HG03469 (cell line): ENCODE data around the gene CDC27.
"Not testable (repeated sequence)": the region's sequence is repeated elsewhere in the genome, so short reads cannot be mapped to it uniquely, and the experiment has no call there.

Experiments used
- ATAC-seq: cut with Tn5 transposase; IDR thresholded peaks from one replicate; pipeline ENCODE4 v1.9.1; 2021; ENCODE audit warnings: mild to moderate bottlenecking, moderate library complexity, moderate number of reproducible peaks; ENCODE audit not compliant: unreplicated experiment

CDC27 gene

GRCh38 chr17:47197821-47198220 is 8.7 kb upstream of the CDC27 start:
- ATAC-seq: no peak

- ATAC-seq: no peak
These were observed 4.9 kb upstream of the CDC27 start for GRCh38 chr17:47193931-47194511.

GRCh38 chr17:47192554-47192953 is 3.5 kb upstream of the CDC27 start:
- no peak for ATAC-seq

- ATAC-seq: no peak
These were observed 1.7 kb upstream of the CDC27 start for GRCh38 chr17:47190770-47191169.

- no peak for ATAC-seq
These were observed 1.1 kb upstream of the CDC27 start for GRCh38 chr17:47190243-47190642.

- ATAC-seq: no peak
These were observed 690 bp upstream of the CDC27 start for GRCh38 chr17:47189732-47190237.

- ATAC-seq: no peak
These were observed 722 bp downstream of the CDC27 start for GRCh38 chr17:47188271-47188875.

- ATAC-seq: no peak
These were observed 4.4 kb downstream of the CDC27 start for GRCh38 chr17:47184681-47185080.

GRCh38 chr17:47180988-47181387 is 8.1 kb downstream of the CDC27 start:
- ATAC-seq: not testable (repeated sequence)

- ATAC-seq: no peak
These were observed 8.8 kb downstream of the CDC27 start for GRCh38 chr17:47180337-47180736.

GRCh38 chr17:47179141-47179540 is 10.0 kb downstream of the CDC27 start:
- no peak for ATAC-seq

GRCh38 chr17:47177261-47177660 is 11.8 kb downstream of the CDC27 start:
- no peak for ATAC-seq

- ATAC-seq: no peak
These were observed 12.7 kb downstream of the CDC27 start for GRCh38 chr17:47176389-47176826.

GRCh38 chr17:47174823-47175222 is 14.3 kb downstream of the CDC27 start:
- ATAC-seq: not testable (repeated sequence)

- ATAC-seq: no peak
These were observed 16.2 kb downstream of the CDC27 start for GRCh38 chr17:47172696-47173565.

GRCh38 chr17:47170710-47171109 is 18.4 kb downstream of the CDC27 start:
- ATAC-seq: no peak

GRCh38 chr17:47168896-47169295 is 20.2 kb downstream of the CDC27 start:
- ATAC-seq: not testable (repeated sequence)

- not testable (repeated sequence) for ATAC-seq
These were observed 22.2 kb downstream of the CDC27 start for GRCh38 chr17:47166854-47167253.

GRCh38 chr17:47165137-47165536 is 24.0 kb downstream of the CDC27 start:
- ATAC-seq: no peak

GRCh38 chr17:47164263-47164662 is 24.8 kb downstream of the CDC27 start:
- ATAC-seq: no peak

GRCh38 chr17:47162013-47162622 is 27.0 kb downstream of the CDC27 start:
- ATAC-seq: no peak
